SK-N-SH treated with all-trans-retinoic acid at 6 μM for 48 hours (cell line): Measurements from ENCODE around the gene GNAS-AS1.

Experiments used
- ATAC-seq: fragments of 200-7000 bp; cut with Tn5 transposase; 3 replicates; pipeline ENCODE4 v1.9.1; 2020; ENCODE audit warnings: mild to moderate bottlenecking, moderate library complexity
- ARNTL ChIP-seq: fragments of 450-650 bp; formaldehyde crosslinking; IDR thresholded peaks from 2 replicates; pipeline ENCODE4 v1.5.0; 2020; ENCODE audit warnings: low read depth, mild to moderate bottlenecking, moderate library complexity, borderline replicate concordance
- CSDC2 ChIP-seq: fragments of 250-450 bp; sonication (Bioruptor Pico); IDR thresholded peaks from 2 replicates; pipeline ENCODE4 v1.5.0; 2020; ENCODE audit warnings: mild to moderate bottlenecking, moderate library complexity
- CSRNP3 ChIP-seq: fragments of 250-450 bp; sonication (Bioruptor Pico); IDR thresholded peaks from 2 replicates; pipeline ENCODE4 v1.5.1; 2021; ENCODE audit warnings: mild to moderate bottlenecking, moderate library complexity
- ISL1 ChIP-seq: fragments of 250-450 bp; sonication (Bioruptor Pico); IDR thresholded peaks from 2 replicates; pipeline ENCODE4 v2.1.2; 2022; ENCODE audit warnings: mild to moderate bottlenecking, moderate library complexity
- OSR1 ChIP-seq: fragments of 250-450 bp; sonication (Bioruptor Pico); IDR thresholded peaks from 2 replicates; pipeline ENCODE4 v1.8.0; 2022; ENCODE audit warnings: moderate library complexity, mild to moderate bottlenecking, inconsistent platforms
- PATZ1 ChIP-seq: fragments of 250-450 bp; sonication (Bioruptor Pico); IDR thresholded peaks from 2 replicates; pipeline ENCODE4 v1.8.0; 2020; ENCODE audit warnings: mild to moderate bottlenecking, moderate library complexity, borderline replicate concordance
- POU6F1 ChIP-seq: fragments of 250-450 bp; sonication (Bioruptor Pico); IDR thresholded peaks from 2 replicates; pipeline ENCODE4 v1.8.0; 2021; ENCODE audit warnings: low read depth, mild to moderate bottlenecking, moderate library complexity, borderline replicate concordance
- PPARA ChIP-seq: fragments of 250-450 bp; sonication (Bioruptor Pico); IDR thresholded peaks from 2 replicates; pipeline ENCODE4 v1.5.0; 2020; ENCODE audit warnings: mild to moderate bottlenecking, borderline replicate concordance
- RARB ChIP-seq: fragments of 250-450 bp; sonication (Bioruptor Pico); IDR thresholded peaks from 2 replicates; pipeline ENCODE4 v1.8.0; 2021; ENCODE audit warnings: mild to moderate bottlenecking, moderate library complexity
- SNAI2 ChIP-seq: fragments of 250-450 bp; sonication (Bioruptor Pico); IDR thresholded peaks from 2 replicates; pipeline ENCODE4 v1.5.0; 2020; ENCODE audit warnings: mild to moderate bottlenecking, moderate library complexity
- TCF4 ChIP-seq: fragments of 250-450 bp; sonication (Bioruptor Pico); IDR thresholded peaks from 2 replicates; pipeline ENCODE4 v1.8.0; 2021; ENCODE audit warnings: mild to moderate bottlenecking, moderate library complexity, borderline replicate concordance
- TOX ChIP-seq: fragments of 250-450 bp; sonication (Bioruptor Pico); IDR thresholded peaks from 2 replicates; pipeline ENCODE4 v1.8.0; 2021; ENCODE audit warnings: mild to moderate bottlenecking, moderate library complexity, borderline replicate concordance
- TSHZ2 ChIP-seq: fragments of 250-450 bp; sonication (Bioruptor Pico); IDR thresholded peaks from 2 replicates; pipeline ENCODE4 v1.5.0; 2020; ENCODE audit warnings: mild to moderate bottlenecking, moderate library complexity
- ZC3H10 ChIP-seq: fragments of 250-450 bp; sonication (Bioruptor Pico); IDR thresholded peaks from 2 replicates; pipeline ENCODE4 v1.5.1; 2021; ENCODE audit warnings: mild to moderate bottlenecking, moderate library complexity
- ZFP3 ChIP-seq: fragments of 250-450 bp; sonication (Bioruptor Pico); IDR thresholded peaks from 2 replicates; pipeline ENCODE4 v1.5.0; 2020; ENCODE audit warnings: mild to moderate bottlenecking, moderate library complexity
- ZFP30 ChIP-seq: fragments of 450-650 bp; formaldehyde crosslinking; IDR thresholded peaks from 2 replicates; pipeline ENCODE4 v1.5.0; 2022; ENCODE audit warnings: mild to moderate bottlenecking, moderate library complexity
- ZNF8 ChIP-seq: fragments of 450-650 bp; formaldehyde crosslinking; IDR thresholded peaks from 2 replicates; pipeline ENCODE4 v1.5.0; 2020; ENCODE audit warnings: mild to moderate bottlenecking, moderate library complexity
- TF ChIP-seq, protein P1 (sequence below): fragments of 250-450 bp; sonication (Bioruptor Pico); IDR thresholded peaks from 2 replicates; pipeline ENCODE4 v1.5.1; 2020; ENCODE audit warnings: low read depth, mild to moderate bottlenecking, moderate library complexity

GNAS-AS1 gene

DNA sequence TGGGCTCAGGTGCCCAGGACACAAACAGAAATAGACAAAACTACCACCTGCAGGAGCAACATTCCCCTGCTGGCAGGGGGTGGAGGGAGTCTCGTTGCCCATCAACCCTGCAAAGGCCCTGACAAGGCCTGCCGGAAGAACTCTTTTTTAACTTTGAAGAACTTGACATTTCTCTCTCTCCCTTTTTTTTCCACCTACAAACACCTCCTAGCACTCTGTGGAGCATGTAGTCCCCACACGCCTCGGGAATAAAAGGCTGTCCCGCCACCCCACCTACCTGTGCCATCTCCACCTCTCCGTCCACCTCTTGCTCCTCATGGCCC lies 54.8 kb downstream of the GNAS-AS1 start:
- ATAC-seq = no peak
- TF ChIP-seq CSRNP3 (CRISPR knock-in tag) (no peak), TOX (CRISPR knock-in tag) (no peak), TSHZ2 (CRISPR knock-in tag) (no peak)

- ATAC-seq = no peak
Observed at GRCh38 chr20:58795181-58795922, 55.4 kb downstream of the GNAS-AS1 start.

DNA sequence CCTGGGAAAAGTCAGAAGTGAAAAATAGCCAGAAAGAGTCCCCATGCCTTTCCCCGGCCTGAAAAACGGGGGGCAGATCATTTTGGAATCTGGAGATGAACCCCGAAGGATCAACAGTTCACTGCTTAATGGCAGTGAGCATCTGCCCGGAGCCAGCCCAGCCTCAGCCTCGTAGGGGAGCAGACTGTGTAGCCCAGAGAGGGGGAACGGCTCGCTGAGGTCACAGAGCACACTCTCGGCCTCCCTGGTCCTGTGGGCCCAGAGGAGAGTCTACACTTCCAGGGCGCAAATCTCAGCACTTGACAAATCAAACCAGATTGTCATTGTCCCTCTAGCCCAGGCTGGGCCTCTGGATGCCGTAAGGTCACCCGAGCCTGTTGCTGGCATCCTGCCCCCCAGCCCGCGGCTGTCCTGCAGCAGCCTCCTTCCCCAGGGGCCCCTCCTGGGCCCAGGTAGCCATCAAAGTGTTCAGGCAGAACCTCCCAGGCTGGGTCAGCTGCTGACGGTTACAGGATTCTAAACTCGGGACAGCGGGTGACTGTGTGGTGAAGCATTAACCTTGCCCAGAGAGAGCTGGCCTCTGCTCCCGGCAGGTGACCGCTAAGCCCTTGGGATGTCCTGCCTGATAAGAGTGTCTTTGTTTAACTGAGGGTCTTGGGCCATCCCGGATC lies 56.1 kb downstream of the GNAS-AS1 start:
- no peak for TF ChIP-seq ISL1 (CRISPR knock-in tag)
- TF ChIP-seq, protein P1, sequence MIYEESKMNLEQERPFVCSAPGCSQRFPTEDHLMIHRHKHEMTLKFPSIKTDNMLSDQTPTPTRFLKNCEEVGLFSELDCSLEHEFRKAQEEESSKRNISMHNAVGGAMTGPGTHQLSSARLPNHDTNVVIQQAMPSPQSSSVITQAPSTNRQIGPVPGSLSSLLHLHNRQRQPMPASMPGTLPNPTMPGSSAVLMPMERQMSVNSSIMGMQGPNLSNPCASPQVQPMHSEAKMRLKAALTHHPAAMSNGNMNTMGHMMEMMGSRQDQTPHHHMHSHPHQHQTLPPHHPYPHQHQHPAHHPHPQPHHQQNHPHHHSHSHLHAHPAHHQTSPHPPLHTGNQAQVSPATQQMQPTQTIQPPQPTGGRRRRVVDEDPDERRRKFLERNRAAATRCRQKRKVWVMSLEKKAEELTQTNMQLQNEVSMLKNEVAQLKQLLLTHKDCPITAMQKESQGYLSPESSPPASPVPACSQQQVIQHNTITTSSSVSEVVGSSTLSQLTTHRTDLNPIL = no peak
- no peak for ATAC-seq

More at GRCh38 chr20:58795181-58795922, 55.4 kb downstream of the GNAS-AS1 start:
- TF ChIP-seq TSHZ2 (CRISPR knock-in tag) (no peak), ZNF8 (CRISPR knock-in tag) (no peak), RARB (no peak)

DNA sequence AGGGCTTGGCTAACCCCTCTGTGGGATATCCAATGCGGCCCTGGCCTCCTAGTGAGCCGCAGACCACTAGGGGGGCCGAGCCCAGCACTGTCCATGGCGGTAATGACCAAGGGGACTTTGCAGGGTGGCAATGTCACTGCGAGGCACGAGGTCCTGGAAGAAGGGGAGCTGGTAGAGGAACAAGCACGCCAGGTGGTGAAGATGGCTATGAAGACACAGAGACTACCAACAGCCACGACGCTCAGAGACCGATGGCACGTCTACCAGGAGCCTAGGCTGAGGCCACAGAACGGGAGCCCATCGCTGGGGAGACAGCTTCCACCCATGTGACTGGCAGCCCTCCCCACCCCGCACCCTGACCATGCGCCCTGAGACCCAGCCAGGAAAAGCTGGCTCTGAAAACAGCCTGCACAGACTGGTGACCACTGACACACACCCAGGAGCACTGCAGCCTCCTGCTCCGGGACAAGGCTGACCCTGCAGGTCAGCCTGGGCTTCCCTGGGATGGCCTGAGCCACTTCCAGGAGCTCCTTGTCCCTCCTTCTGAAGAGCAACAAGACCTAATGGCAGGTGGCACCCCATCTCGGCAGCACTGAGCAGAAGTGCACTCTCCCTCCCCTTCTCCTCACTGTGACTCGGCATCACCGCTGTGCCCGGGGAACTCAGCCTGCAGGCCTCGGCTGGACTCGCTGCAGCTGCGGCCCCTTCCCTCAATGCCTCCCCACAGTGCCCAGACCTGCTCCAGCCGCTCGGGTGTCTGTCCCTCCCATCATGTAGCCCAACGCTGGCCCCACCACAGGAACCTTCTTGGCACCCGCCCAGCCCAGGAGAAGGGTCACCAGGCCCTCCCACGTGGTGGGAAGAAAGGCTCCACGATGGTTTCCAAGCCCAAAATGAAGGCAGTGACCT lies 56.9 kb downstream of the GNAS-AS1 start:
- no peak for ATAC-seq
- TF ChIP-seq OSR1 (CRISPR knock-in tag) (no peak), CSDC2 (no peak), PPARA (CRISPR knock-in tag) (no peak), TCF4 (CRISPR knock-in tag) (no peak), ZFP3 (CRISPR knock-in tag) (no peak), SNAI2 (CRISPR knock-in tag) (no peak), ZC3H10 (CRISPR knock-in tag) (no peak), ZFP30 (CRISPR knock-in tag) (no peak), ARNTL (CRISPR knock-in tag) (no peak), POU6F1 (CRISPR knock-in tag) (no peak), PATZ1 (CRISPR knock-in tag) (no peak)
- TF ChIP-seq, protein P1 = no peak
